Measurements from ENCODE around the gene TMEM231. TPM values are rescaled to one million over a fixed set of nuclear protein-coding genes. Genes with fewer than 3 reads are reported as not detected.
"Not testable (repeated sequence)": the region's sequence is repeated elsewhere in the genome, so short reads cannot be mapped to it uniquely, and the experiment has no call there.

Gene TMEM231
- total RNA-seq, 4 donors from 2014 or later = 1.2 to 4.2 (median 1.9) TPM

- Histone ChIP-seq H3K4me1 (peaks cover 0 to 5% (median 0%) of the 10 kb centered on the region in 3 donors), H3K4me3 (no peak overlapping the region), H3K9me3 (no peaks in the 10 kb centered on the region), H3K27me3 (no peaks in the 10 kb centered on the region), H3K36me3 (no peaks in the 10 kb centered on the region), H3K27ac (peak overlapping the region in 1 of 4 donors; percentile 19)
- intact Hi-C loops (cut with DNase I) = no loop called here
- WGBS, 2 donors = 78 to 83% methylated on average over 5 of the region's 5 CpGs
- TF ChIP-seq CTCF (IDR thresholded peaks at IDR 0.05) (no peak), POLR2A (IDR thresholded peaks at IDR 0.05) (no peak)
- no peak for DNase-seq
These were observed 54.7 kb downstream of the TMEM231 start for GRCh38 chr16:75501359-75501758.

GRCh38 chr16:75498605-75499322, 57.3 kb downstream of the TMEM231 start:
- intact Hi-C loops (cut with DNase I); H3K36me3 ChIP-seq; H3K9me3 ChIP-seq; H3K4me3 ChIP-seq; DNase-seq: not testable (repeated sequence)
- 7 to 10% methylated on average over 3 to 4 of the region's 13 CpGs for WGBS, 2 donors
- Histone ChIP-seq H3K27ac (peak overlapping the region in 1 of 4 donors; percentile 21), H3K4me1 (peaks cover 9 to 17% (median 13%) of the 10 kb centered on the region in 3 donors), H3K27me3 (peaks cover 0 to 18% (median 0%) of the 10 kb centered on the region in 4 donors)

GRCh38 chr16:75497558-75497957, 58.5 kb downstream of the TMEM231 start:
- TF ChIP-seq CTCF (IDR thresholded peaks at IDR 0.05) (no peak), POLR2A (IDR thresholded peaks at IDR 0.05) (no peak)
- 53 to 68% methylated on average over 4 of the region's 4 CpGs for WGBS, 2 donors

GRCh38 chr16:75495076-75495674, 60.9 kb downstream of the TMEM231 start, which contains the start of gene CHST6:
Gene CHST6, minus strand, starts transcription at chr16:75495441. Its CDS starts 15,613 bp downstream, at chr16:75479828.
- H3K36me3 ChIP-seq = no peaks in the 10 kb centered on the region
- no peak for DNase-seq

More at GRCh38 chr16:75497558-75497957, 58.5 kb downstream of the TMEM231 start:
- H3K9me3 ChIP-seq = no peaks in the 10 kb centered on the region
- H3K4me1 ChIP-seq = peaks cover 9 to 17% (median 13%) of the 10 kb centered on the region in 3 donors
- no peak overlapping the region for H3K4me3 ChIP-seq
- no peak overlapping the region for H3K27ac ChIP-seq
- DNase-seq = no peak
- H3K27me3 ChIP-seq = peaks cover 0 to 22% (median 0%) of the 10 kb centered on the region in 4 donors
- intact Hi-C loops (cut with DNase I) = no loop called here
- no peaks in the 10 kb centered on the region for H3K36me3 ChIP-seq

GRCh38 chr16:75494661-75495075, 61.4 kb downstream of the TMEM231 start:
- no peak for DNase-seq

More at GRCh38 chr16:75495076-75495674, 60.9 kb downstream of the TMEM231 start, which contains the start of gene CHST6:
- peaks cover 9 to 17% (median 13%) of the 10 kb centered on the region in 3 donors for H3K4me1 ChIP-seq
- TF ChIP-seq POLR2A (IDR thresholded peaks at IDR 0.05) (no peak), CTCF (IDR thresholded peaks at IDR 0.05) (no peak)
- no peaks in the 10 kb centered on the region for H3K9me3 ChIP-seq
- peaks cover 0 to 22% (median 0%) of the 10 kb centered on the region in 4 donors for H3K27me3 ChIP-seq
- intact Hi-C loops (cut with DNase I) = no loop called here
- no CpG with 5 or more reads among the region's 43 CpGs for WGBS, 2 donors
- peak within 1 kb of the TSS in 1 of 4 donors; percentile 28 for H3K27ac ChIP-seq
- peak within 1 kb of the TSS; percentile 19 to 64 (median 42) for H3K4me3 ChIP-seq

More at GRCh38 chr16:75494661-75495075, 61.4 kb downstream of the TMEM231 start:
- H3K27me3 ChIP-seq = peaks cover 0 to 22% (median 0%) of the 10 kb centered on the region in 4 donors
- WGBS, 2 donors = 0 to 11% methylated on average over 3 to 4 of the region's 26 CpGs
- peak overlapping the region; percentile 19 to 64 (median 42) for H3K4me3 ChIP-seq
- peak overlapping the region in 1 of 4 donors; percentile 28 for H3K27ac ChIP-seq
- H3K4me1 ChIP-seq = peaks cover 9 to 17% (median 13%) of the 10 kb centered on the region in 3 donors
- no peaks in the 10 kb centered on the region for H3K9me3 ChIP-seq
- H3K36me3 ChIP-seq = no peaks in the 10 kb centered on the region
- intact Hi-C loops (cut with DNase I) = no loop called here
- TF ChIP-seq CTCF (IDR thresholded peaks at IDR 0.05) (no peak), POLR2A (IDR thresholded peaks at IDR 0.05) (no peak)
